Caki2 (cell line): Measurements from ENCODE around the gene GJA8. TPM values are rescaled to one million over a fixed set of nuclear protein-coding genes. Genes with fewer than 3 reads are reported as not detected.
"Not testable (repeated sequence)": the region's sequence is repeated elsewhere in the genome, so short reads cannot be mapped to it uniquely, and the experiment has no call there.

Experiments
- DNase-seq: peaks from one replicate; pipeline ENCODE4 v3.0.0-alpha.2; 2015; ENCODE audit warnings: low read depth
- in situ Hi-C: cut with HindIII; loops from 2 replicates; pipeline ENCODE4 v1.10.0; 2016; ENCODE audit warnings: low sequenced_read_pairs, low pct_unique_long_range_greater_than_20kb, mixed read lengths
- total RNA-seq: library from RNA; depleted of rRNA; stranded (reverse); fragments of >200 nt; shearing (Covaris generic); gene quantifications from 2 replicates; pipeline ENCODE4 v1.2.3, GENCODE V29; 2014; ENCODE audit warnings: low replicate concordance; rRNA removed

GJA8 gene
- not detected in 2 replicates for total RNA-seq

DNA sequence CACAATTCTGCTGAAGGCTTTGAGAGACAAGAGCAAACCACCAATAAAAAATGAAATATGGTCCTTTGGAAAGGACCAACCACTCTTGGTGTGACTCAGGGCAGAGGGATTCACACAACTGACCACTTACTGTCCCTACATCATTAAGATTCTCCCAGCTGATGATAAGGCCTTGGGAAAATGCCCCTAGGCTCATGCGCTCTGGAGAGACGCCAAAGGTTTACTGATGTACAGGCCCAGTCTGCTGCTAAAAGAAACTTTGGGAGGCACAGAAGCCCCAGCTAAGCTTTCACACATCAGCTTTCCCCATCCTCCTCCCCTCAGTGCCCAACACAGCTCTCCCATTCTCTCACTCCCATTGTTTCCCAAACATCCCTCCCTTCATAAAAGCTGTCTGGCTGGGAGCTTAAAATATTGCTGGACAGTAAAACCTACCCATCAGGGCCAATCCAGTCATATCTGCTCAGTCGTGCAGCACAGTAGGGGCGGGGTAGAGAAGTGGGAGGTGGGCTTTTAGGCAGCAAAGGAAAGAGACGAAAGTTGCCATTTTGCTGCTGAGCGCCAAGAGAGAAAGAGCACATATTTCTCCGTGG is at the start of gene GJA8:
TSS of gene GJA8 (plus strand) at position 543 of the 593 bp plus-strand sequence. CDS start 5,161 bp downstream, outside the sequence.
- in situ Hi-C loops, result no loop called here
- DNase-seq, result no peak

DNA sequence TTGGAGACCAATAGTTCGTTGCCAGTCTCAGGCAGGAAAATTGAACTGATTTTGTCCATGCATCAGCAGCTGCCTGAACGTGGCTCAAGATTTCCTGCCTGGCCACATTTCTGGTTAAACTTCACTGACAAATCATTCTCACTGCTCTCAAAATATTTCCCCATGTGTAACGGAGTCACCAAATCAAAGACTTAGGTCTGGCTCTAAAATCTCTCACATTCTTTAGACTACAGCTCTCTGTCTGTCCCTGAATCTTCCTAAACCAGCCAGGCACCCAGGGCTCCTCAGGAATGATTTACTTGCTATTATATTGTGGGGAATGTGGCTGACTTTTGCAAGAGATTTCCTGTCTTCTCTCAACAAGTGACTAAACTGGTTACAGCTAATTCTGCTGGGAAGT is 49.2 kb upstream of the GJA8 start:
- DNase-seq, result no peak

DNA sequence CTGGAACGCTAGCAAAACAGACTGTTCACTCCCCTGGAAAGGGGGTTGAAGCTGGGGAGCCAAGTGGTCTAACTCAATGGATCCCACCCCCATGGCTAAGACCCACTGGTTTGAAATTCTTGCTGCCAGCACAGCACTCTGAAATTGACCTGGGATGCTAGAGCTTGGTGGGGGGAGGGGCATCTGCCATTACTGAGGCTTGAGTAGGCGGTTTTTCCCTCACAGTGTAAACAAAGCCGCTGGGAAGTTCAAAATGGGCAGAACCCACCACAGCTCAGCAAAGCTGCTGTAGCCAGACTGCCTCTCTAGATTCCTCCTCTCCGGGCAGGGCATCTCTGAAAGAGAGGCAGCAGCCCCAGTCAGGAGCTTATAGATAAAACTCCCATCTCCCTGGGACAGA is 47.6 kb upstream of the GJA8 start:
- in situ Hi-C loops, DNase-seq: not testable (repeated sequence)

More for the DNA sequence above, 49.2 kb upstream of the GJA8 start:
- in situ Hi-C loops, result no loop called here

GRCh38 chr1:147855996-147856395 is 46.6 kb upstream of the GJA8 start:
- DNase-seq, in situ Hi-C loops: not testable (repeated sequence)

DNA sequence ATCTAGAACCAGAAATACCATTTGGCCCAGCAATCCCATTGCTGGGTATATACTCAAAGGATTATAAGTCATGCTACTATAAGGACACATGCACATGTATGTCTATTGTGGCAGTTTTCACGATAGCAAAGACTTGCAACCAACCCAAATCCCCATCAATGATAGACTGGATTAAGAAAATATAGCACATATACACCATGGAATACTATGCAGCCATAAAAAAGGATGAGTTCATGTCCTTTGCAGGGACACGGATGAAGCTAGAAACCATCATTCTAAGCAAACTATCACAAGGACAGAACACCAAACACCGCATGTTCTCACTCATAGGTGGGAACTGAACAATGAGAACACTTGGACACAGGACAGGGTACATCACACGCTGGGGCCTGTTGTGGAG is 35.4 kb upstream of the GJA8 start:
- in situ Hi-C loops, DNase-seq: not testable (repeated sequence)

DNA sequence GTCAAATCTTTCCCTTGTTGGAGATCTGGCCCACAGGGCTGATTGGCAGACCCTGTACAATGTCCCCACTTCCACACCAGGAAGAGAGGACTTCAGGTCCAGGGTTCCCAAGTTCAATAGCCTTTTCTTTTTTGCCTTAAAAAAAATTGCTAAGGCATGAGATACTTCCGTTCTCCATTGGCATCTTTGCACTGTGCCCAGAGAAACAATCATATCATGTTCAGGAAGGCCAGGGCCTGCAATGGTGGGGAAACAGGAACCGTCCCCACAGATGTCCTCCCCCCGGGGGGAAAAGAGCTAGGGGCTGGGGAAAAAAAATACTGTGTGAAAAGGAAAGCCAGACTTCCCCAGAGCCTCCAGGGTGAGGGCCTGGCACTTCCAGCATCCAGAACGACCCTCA is 24.6 kb upstream of the GJA8 start:
- no peak for DNase-seq
- in situ Hi-C loops, result no loop called here

GRCh38 chr1:147879911-147880310 is 22.7 kb upstream of the GJA8 start:
- in situ Hi-C loops, result no loop called here
- no peak for DNase-seq

- in situ Hi-C loops, result no loop called here
These were observed 20.1 kb upstream of the GJA8 start for GRCh38 chr1:147882535-147882934.

DNA sequence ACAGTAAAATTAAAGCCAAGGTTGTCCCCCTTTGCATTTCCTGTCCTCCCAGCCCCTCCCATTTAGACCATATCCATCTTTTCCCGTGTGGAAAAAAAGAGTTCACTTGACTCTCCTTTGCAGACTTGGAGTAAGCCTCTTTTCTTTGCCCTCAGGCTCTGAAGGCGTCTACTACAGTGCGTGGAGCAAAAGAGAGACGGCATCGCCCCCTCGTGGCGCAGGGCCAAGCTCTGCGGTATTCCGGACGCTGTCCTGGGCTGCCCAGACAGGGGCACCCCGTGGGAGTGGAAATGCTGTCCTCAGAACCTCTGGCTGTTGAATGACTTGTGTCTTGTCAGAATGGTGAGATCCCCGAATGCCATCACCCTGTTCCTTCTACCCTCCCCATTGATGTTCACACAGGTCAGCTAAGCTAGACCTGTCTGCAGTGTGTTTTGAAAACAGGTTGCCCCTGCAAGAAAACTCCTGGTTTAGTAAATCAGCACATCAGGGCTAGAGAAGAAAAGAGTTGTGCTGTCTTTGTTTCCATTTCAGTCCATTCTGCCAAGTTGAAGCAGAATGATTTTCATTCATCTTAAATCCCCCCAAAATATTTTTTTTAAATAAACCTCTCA is 12.3 kb upstream of the GJA8 start:
- in situ Hi-C loops, result no loop called here

More at GRCh38 chr1:147882535-147882934, 20.1 kb upstream of the GJA8 start:
- no peak for DNase-seq

DNA sequence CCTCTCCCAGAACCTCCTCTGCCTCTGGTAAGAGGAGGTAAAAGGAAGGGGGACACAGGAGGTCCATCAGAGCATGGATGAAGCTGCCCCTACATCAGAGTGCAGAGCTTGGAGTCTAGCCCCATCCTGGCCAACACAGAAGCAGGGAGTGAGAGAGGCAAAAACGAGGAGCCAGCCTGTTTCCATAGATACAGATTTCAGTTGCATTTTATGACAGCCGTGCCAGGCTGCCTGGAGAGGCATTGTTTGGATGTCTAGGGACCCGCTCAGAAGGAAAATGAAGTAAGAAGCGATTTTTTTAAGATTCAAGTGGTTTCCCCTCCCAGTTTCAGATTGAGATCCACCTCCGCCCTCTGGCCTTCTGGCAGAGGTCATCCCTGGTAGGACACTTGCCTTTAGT is 11.5 kb upstream of the GJA8 start:
- no peak for DNase-seq
- in situ Hi-C loops, result no loop called here

More for the DNA sequence above, 12.3 kb upstream of the GJA8 start:
- DNase-seq, result peak; percentile 35

DNA sequence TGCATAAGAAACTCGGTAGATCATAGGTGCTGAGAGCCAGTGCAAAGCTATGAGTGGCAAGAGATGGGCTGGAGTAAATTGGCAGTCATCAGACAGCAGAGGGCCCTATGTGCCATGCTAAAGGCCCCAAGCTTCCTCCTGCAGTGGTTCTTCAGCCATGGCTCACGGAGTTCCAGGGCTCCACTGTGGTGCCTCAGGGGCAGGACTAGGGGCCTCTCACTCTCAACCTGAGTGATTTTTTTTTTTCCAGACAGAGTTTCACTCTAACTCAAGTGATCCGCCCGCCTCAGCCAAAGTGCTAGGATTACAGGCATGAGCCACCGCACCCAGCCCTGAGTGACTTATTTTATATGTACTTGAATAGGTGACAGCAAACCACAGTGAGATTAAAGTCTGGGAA is 10.4 kb upstream of the GJA8 start:
- peak; percentile 3 for DNase-seq
- in situ Hi-C loops, result no loop called here

DNA sequence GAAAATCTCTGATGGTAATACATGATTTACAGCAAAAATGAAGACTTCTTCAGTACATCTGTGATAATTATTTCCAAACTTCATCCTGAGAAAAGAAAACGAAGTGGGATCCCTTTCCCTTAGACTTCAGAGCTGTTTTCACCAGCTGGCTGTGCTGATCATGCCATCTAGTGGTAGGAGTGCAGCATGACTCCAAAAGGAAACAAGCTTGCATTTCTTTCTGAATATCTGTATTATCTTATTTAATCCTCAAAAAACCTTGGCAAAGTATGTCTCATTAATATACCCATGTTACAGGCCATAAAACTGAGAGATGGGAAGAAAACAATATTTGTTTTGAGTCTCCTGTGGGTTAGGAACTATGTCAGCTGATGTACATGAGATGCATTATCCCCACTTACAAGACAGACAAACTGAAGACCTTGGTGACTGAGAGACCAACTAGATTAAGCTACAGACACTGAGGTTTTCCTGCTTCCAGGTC is 9.8 kb upstream of the GJA8 start:
- peak; percentile 46 for DNase-seq

GRCh38 chr1:147895123-147895522 is 7.5 kb upstream of the GJA8 start:
- in situ Hi-C loops, result no loop called here
- DNase-seq, result no peak

More for the DNA sequence above, 9.8 kb upstream of the GJA8 start:
- in situ Hi-C loops, result no loop called here

DNA sequence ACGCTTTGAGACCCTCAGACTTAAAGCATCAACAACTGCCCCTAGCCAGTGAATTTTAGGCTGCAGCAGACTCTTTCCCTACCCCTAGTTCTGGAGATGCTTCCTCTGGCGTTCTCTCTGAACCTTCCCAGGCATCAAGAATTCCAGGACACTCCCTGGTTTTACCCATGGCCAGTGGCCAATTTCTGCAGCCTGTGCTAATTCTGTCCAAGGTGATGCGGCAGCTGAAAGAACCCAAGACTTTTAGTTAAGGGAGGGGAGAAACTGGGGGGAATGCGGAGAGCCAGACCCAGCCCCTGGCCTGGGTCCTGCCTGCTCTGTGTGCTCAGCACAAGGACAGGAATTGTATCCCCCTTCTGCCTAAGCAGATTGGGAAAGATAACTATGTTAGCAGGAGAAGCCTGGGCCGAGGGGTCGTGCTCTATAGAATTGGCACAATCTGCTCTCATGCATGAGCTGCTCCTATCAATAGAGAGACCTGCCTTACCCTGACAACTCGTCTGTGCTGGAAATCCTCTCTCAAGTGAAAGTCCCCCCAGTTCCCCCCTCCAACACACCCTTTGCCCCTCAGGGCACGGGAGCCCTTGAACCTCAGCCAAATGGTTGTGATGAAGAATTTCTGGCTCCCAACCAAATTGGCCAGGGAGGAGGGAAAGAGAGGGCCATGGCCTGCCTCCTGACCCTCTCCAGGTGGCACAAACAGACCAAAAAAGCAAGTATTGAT is 5.4 kb upstream of the GJA8 start:
- no peak for DNase-seq
- in situ Hi-C loops, result no loop called here

- DNase-seq, result no peak
- in situ Hi-C loops, result no loop called here
These were observed 4.8 kb upstream of the GJA8 start for GRCh38 chr1:147897789-147898188.

- DNase-seq, result no peak
- in situ Hi-C loops, result no loop called here
These were observed 2.1 kb downstream of the GJA8 start for GRCh38 chr1:147904726-147905125.

- DNase-seq, result no peak
- in situ Hi-C loops, result no loop called here
These were observed 5.4 kb downstream of the GJA8 start for GRCh38 chr1:147907786-147908509.

DNA sequence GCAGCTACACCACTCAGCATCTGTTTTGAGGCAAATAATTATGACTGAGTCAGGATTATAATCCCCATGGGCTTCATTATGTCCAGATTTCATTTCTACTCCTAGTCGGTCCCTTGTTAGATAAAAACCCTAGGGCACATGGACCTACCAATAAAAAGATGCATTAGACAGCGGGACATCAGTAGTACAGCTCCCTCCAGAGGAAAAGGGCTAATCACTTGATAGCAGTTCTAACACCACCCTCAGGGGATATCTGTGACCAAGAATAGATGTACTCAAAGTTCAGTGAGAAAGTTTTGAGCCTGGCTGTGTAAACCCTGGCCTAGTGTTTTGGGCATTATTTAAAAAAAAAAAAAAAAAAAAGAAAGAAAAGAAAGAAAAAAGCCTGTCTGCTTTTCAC is 10.0 kb downstream of the GJA8 start:
- DNase-seq, result no peak
- in situ Hi-C loops, result no loop called here
